Measurements from ENCODE around the gene PHF20.

GRCh38 chr20:35737865-35738333 lies 33.9 kb upstream of the PHF20 start:
- TF ChIP-seq EZH2phosphoT487 (IDR thresholded peaks at IDR 0.05; ENCODE audit: insufficient read depth, low read depth) = no peak
- no peak for TF ChIP-seq EZH2 (IDR thresholded peaks at IDR 0.05; ENCODE audit: insufficient read depth, poor library complexity, severe bottlenecking)
